CD4-positive, alpha-beta T cell treated with Interleukin-21 for 1 hour (primary cell): ENCODE data around the gene TBC1D3D.
"Not testable (repeated sequence)": the region's sequence is repeated elsewhere in the genome, so short reads cannot be mapped to it uniquely, and the experiment has no call there.

Experiments used
- DNase-seq: peaks from one replicate; pipeline ENCODE4 v3.0.0-alpha.2; 2020

Gene TBC1D3D

GRCh38 chr17:38003676-38004075 lies at the start of gene TBC1D3D:
Gene TBC1D3D (plus strand): TSS chr17:38003976. CDS start chr17:38005561, 1,585 bp downstream.
- not testable (repeated sequence) for DNase-seq

DNA sequence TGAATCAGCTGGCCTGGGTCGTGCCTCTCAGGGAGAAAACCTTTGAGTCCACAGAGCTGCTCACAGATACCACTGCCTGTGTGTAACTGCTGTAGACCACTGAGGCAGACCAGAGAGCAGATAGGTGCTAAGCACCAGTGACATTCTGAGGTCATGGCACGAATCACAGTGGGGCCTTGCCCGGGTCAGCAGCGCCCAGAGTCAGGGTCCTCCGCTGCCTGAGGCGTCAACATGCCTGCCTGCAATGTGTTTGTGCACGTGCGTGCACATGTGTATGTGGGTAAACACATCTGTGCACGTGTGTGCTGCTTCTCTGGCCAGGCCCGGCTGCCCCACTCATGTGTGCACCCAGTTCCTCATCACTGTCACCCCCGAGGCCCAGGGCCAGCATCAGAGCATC lies 14.8 kb upstream of the TBC1D3D start, which contains the start of gene TBC1D3L:
TBC1D3L (minus strand) TSS at position 101 of the 400 bp plus-strand sequence. CDS start 1,540 bp downstream, outside the sequence.
- not testable (repeated sequence) for DNase-seq
